GM19455 (cell line): ENCODE measurements around the gene RHAG.
"Not testable (repeated sequence)": the region's sequence is repeated elsewhere in the genome, so short reads cannot be mapped to it uniquely, and the experiment has no call there.

Experiments used
- ATAC-seq: cut with Tn5 transposase; IDR thresholded peaks from one replicate; pipeline ENCODE4 v1.9.1; 2021; ENCODE audit not compliant: unreplicated experiment

Gene RHAG

GRCh38 chr6:49636713-49637349 lies at the start of gene RHAG:
RHAG (minus strand) TSS chr6:49636839; CDS start chr6:49636812, 27 bp downstream.
- no peak for ATAC-seq

- ATAC-seq = no peak
Observed at GRCh38 chr6:49676671-49677281, 40.1 kb upstream of the RHAG start.

- no peak for ATAC-seq
Observed at GRCh38 chr6:49675816-49676215, 39.2 kb upstream of the RHAG start.

GRCh38 chr6:49668083-49668511 lies 31.5 kb upstream of the RHAG start:
- ATAC-seq = no peak

- no peak for ATAC-seq
Observed at GRCh38 chr6:49666930-49667757, 30.5 kb upstream of the RHAG start.

GRCh38 chr6:49666480-49666879 lies 29.8 kb upstream of the RHAG start:
- no peak for ATAC-seq

GRCh38 chr6:49664817-49665216 lies 28.2 kb upstream of the RHAG start:
- no peak for ATAC-seq

- not testable (repeated sequence) for ATAC-seq
Observed at GRCh38 chr6:49664054-49664453, 27.4 kb upstream of the RHAG start.

- no peak for ATAC-seq
Observed at GRCh38 chr6:49662892-49663261, 26.2 kb upstream of the RHAG start.

GRCh38 chr6:49662231-49662891 lies 25.7 kb upstream of the RHAG start:
- no peak for ATAC-seq

GRCh38 chr6:49653942-49654341 lies 17.3 kb upstream of the RHAG start:
- ATAC-seq = no peak

GRCh38 chr6:49653438-49653837 lies 16.8 kb upstream of the RHAG start:
- ATAC-seq = no peak

- ATAC-seq = no peak
Observed at GRCh38 chr6:49651239-49651638, 14.6 kb upstream of the RHAG start.

GRCh38 chr6:49649988-49650387 lies 13.3 kb upstream of the RHAG start:
- ATAC-seq = no peak

- ATAC-seq = no peak
Observed at GRCh38 chr6:49648036-49648435, 11.4 kb upstream of the RHAG start.

GRCh38 chr6:49647476-49647875 lies 10.8 kb upstream of the RHAG start:
- no peak for ATAC-seq

- ATAC-seq = no peak
Observed at GRCh38 chr6:49646942-49647341, 10.3 kb upstream of the RHAG start.

- ATAC-seq = no peak
Observed at GRCh38 chr6:49646130-49646824, 9.6 kb upstream of the RHAG start.

- ATAC-seq = no peak
Observed at GRCh38 chr6:49645139-49645538, 8.5 kb upstream of the RHAG start.

GRCh38 chr6:49639177-49639817 lies 2.7 kb upstream of the RHAG start:
- ATAC-seq = no peak
